HCT116 (cell line): ENCODE results near the gene WSCD2. TPM values are rescaled to one million over a fixed set of nuclear protein-coding genes. Genes with fewer than 3 reads are reported as not detected.

Experiments used
- ATAC-seq: fragments of 200-7000 bp; cut with Tn5 transposase; 2 replicates; pipeline ENCODE4 v1.9.1; 2020; ENCODE audit warnings: mild to moderate bottlenecking, moderate library complexity
- BruUV-seq: library from RNA; stranded (reverse); fragments of 400-500 nt; replicated peaks from 2 replicates; lab custom pipeline; 2021; lab: Mats Ljungman, UMichigan
- CTCF ChIA-PET: fragments of 300-600 bp; sonication (Branson Sonifier 250); formaldehyde crosslinking; loops from one replicate; lab custom pipeline; 2021; ENCODE audit warnings: antibody characterized with exemption; lab: Charles Lee
- POLR2A ChIA-PET: fragments of 300-600, 350-600 bp; sonication (Branson Sonifier 250); formaldehyde crosslinking; loops from one replicate; lab custom pipeline; 2021; ENCODE audit warnings: antibody characterized with exemption; lab: Charles Lee
- RAD21 ChIA-PET, 2 experiments: fragments of 300-600 bp; sonication (Branson Sonifier 250); formaldehyde crosslinking; loops; one replicate each; lab custom pipeline; 2023; ENCODE audit warnings: low total read pairs in 2 of 2; ENCODE audit not compliant: uncharacterized antibody in 2 of 2, unreplicated experiment in 2 of 2, low non-redundant PET in 1 of 2; lab: Charles Lee
- DNase-seq: peaks from one replicate; pipeline ENCODE4 v3.0.0-alpha.2; 2010; ENCODE audit warnings: low read depth, low spot score
- H2AFZ ChIP-seq: fragments of 200-600 bp; shearing (Covaris generic), sonication (generic); 2 replicates; pipeline ENCODE4 v1.6.1; 2017; ENCODE audit warnings: low read depth, mixed run types, mixed read lengths, antibody characterized with exemption, low read length; ENCODE audit not compliant: poor library complexity, severe bottlenecking
- H3K27ac ChIP-seq: 2 replicates; pipeline ENCODE4 v1.5.1; 2012; ENCODE audit warnings: low read depth, low read length
- H3K27me3 ChIP-seq: fragments of 200-600 bp; sonication (generic); 2 replicates; pipeline ENCODE4 v1.6.1; 2016; ENCODE audit warnings: mixed run types, low read length, mixed read lengths; ENCODE audit not compliant: insufficient read depth
- H3K36me3 ChIP-seq, 2 experiments: fragments of 200-500 bp in 1 of 2; fragments of 200-600 bp in 1 of 2; sonication (Bioruptor generic) in 1 of 2; sonication (generic) in 1 of 2; 2 replicates each; pipeline versions ENCODE4 v1.5.1 to v1.6.1; 2014 to 2016; ENCODE audit warnings: low read length in 2 of 2, inconsistent platforms in 1 of 2, mixed read lengths in 1 of 2, mixed run types in 1 of 2; ENCODE audit not compliant: insufficient read depth in 2 of 2, control insufficient read depth in 1 of 2
- H3K4me1 ChIP-seq, 2 experiments: fragments of 200-600 bp in 1 of 2; sonication (generic) in 1 of 2; 2 replicates each; pipeline versions ENCODE4 v1.5.1 to v1.6.1; 2012 to 2017; ENCODE audit warnings: low read length in 2 of 2, inconsistent platforms in 1 of 2, mild to moderate bottlenecking in 1 of 2, mixed read lengths in 1 of 2, mixed run types in 1 of 2, moderate library complexity in 1 of 2; ENCODE audit not compliant: insufficient read depth in 2 of 2, control insufficient read depth in 1 of 2
- H3K4me2 ChIP-seq: fragments of 200-600 bp; sonication (generic); 2 replicates; pipeline ENCODE4 v1.6.1; 2017; ENCODE audit warnings: mixed run types, low read length, mixed read lengths
- H3K4me3 ChIP-seq, 2 experiments: fragments of 200-600 bp in 1 of 2; sonication (generic) in 1 of 2; replicated peaks in 1 of 2; 2 replicates each; pipeline ENCODE4 v1.5.1; 2011 to 2016; ENCODE audit warnings: low read length in 2 of 2, control low read depth in 1 of 2, low read depth in 1 of 2, mild to moderate bottlenecking in 1 of 2, mixed read lengths in 1 of 2, mixed run types in 1 of 2
- H3K79me2 ChIP-seq: fragments of 200-600 bp; sonication (generic); 2 replicates; pipeline ENCODE4 v1.6.1; 2017; ENCODE audit warnings: mild to moderate bottlenecking, mixed run types, low read length, moderate library complexity, mixed read lengths; ENCODE audit not compliant: insufficient read depth
- H3K9ac ChIP-seq: fragments of 200-600 bp; sonication (generic); 2 replicates; pipeline ENCODE4 v1.6.1; 2016; ENCODE audit warnings: low read length, mixed read lengths
- H3K9me2 ChIP-seq: fragments of 200-600 bp; sonication (generic), shearing (Covaris generic); 2 replicates; pipeline ENCODE4 v1.6.1; 2017; ENCODE audit warnings: mixed run types, mild to moderate bottlenecking, moderate library complexity; ENCODE audit not compliant: insufficient read depth
- H3K9me3 ChIP-seq, 2 experiments: fragments of 200-500 bp in 1 of 2; fragments of 200-600 bp in 1 of 2; sonication (Bioruptor generic) in 1 of 2; sonication (generic) in 1 of 2; 2 replicates each; pipeline ENCODE4 v1.6.1; 2014 to 2017; ENCODE audit warnings: low read length in 2 of 2, mixed read lengths in 2 of 2, inconsistent platforms in 1 of 2, low read depth in 1 of 2, mild to moderate bottlenecking in 1 of 2, mixed run types in 1 of 2, moderate library complexity in 1 of 2; ENCODE audit not compliant: control insufficient read depth in 1 of 2, insufficient read depth in 1 of 2
- H4K20me1 ChIP-seq: fragments of 200-600 bp; sonication (generic), shearing (Covaris generic); 2 replicates; pipeline ENCODE4 v1.6.1; 2017; ENCODE audit warnings: mixed run types, mild to moderate bottlenecking, moderate library complexity; ENCODE audit not compliant: insufficient read depth
- EGR1 ChIP-seq: IDR thresholded peaks from 2 replicates; pipeline ENCODE4 v1.6.1; 2012; ENCODE audit warnings: low read depth
- ELF1 ChIP-seq: IDR thresholded peaks from 2 replicates; pipeline ENCODE4 v1.6.1; 2012; ENCODE audit warnings: low read depth, borderline replicate concordance
- EZH2 ChIP-seq: fragments of 200-600 bp; sonication (generic); IDR thresholded peaks from 2 replicates; pipeline ENCODE4 v1.6.1; 2017; ENCODE audit warnings: antibody characterized with exemption, mixed run types
- EZH2phosphoT487 ChIP-seq: fragments of 200-600 bp; IDR thresholded peaks from 2 replicates; pipeline ENCODE4 v1.6.1; 2018; ENCODE audit warnings: antibody characterized with exemption, borderline replicate concordance
- POLR2A ChIP-seq: IDR thresholded peaks from 2 replicates; pipeline ENCODE4 v1.7.0; 2011; ENCODE audit warnings: borderline replicate concordance; ENCODE audit not compliant: insufficient read depth, insufficient read length; ENCODE audit errors: extremely low read depth
- POLR2AphosphoS5 ChIP-seq: IDR thresholded peaks from 2 replicates; pipeline ENCODE4 v1.6.1; 2011; ENCODE audit warnings: mild to moderate bottlenecking, low read depth, low read length, moderate library complexity
- SIN3A ChIP-seq: IDR thresholded peaks from 2 replicates; pipeline ENCODE4 v1.6.1; 2012; ENCODE audit warnings: low read depth
- SRF ChIP-seq: IDR thresholded peaks from 2 replicates; pipeline ENCODE4 v1.6.1; 2012; ENCODE audit warnings: low read depth
- YY1 ChIP-seq: IDR thresholded peaks from 2 replicates; pipeline ENCODE4 v1.6.1; 2011; ENCODE audit warnings: low read length, low read depth, moderate library complexity, mild to moderate bottlenecking; ENCODE audit not compliant: insufficient replicate concordance; ENCODE audit errors: extremely low read depth
- ZFX ChIP-seq: fragments of 450-650 bp; IDR thresholded peaks from 2 replicates; pipeline ENCODE4 v1.6.1; 2017
- intact Hi-C: fragments of 100-400 bp; cut with micrococcal nuclease; formaldehyde crosslinking; loops from 2 replicates; pipeline ENCODE4 v1.10.0; 2022
- total RNA-seq: library from RNA; stranded (reverse); gene quantifications from one replicate; pipeline ENCODE4 v1.2.1, GENCODE V29; 2021; ENCODE audit not compliant: unreplicated experiment
- TF ChIP-seq, protein P1 (sequence below): IDR thresholded peaks from 2 replicates; pipeline ENCODE4 v1.6.1; 2012
- TF ChIP-seq, protein P2 (sequence below): IDR thresholded peaks from 2 replicates; pipeline ENCODE4 v1.6.1; 2012; ENCODE audit warnings: low read depth

Gene WSCD2
- total RNA-seq, 1 experiment from 2014 or later: 0.05 TPM

DNA sequence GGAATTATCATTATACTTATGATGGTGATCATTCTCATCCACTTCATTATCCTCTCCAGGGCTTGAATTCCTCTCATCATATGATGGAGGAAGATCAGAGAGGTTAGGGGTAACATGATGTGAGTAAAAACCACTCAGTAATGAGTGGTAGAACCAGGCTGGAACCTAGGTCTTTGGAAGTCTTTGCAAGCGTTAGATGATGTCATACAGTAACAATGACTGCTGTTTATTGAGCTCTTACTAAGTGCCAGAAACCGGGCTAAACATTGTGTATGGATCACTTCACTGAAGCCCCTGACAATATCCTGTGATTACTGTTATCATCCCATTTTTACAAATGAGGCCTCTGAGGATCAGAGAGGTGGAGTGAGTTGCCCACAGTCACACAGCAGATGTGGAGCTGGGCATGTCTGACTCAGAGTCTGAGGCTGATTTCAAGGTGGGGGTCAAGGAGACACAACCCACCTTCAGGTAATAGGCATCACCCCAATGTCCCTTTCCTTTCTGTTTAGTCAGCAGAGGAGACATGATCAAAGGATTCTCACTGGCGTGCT, 19.5 kb downstream of the WSCD2 start:
- ChIA-PET RAD21 (no interaction called here), CTCF (no interaction called here), POLR2A (no interaction called here)
- DNase-seq: no peak
- no peak overlapping the region for H3K4me3 ChIP-seq
- H3K79me2 ChIP-seq: no peaks in the 10 kb centered on the region
- BruUV-seq: no TSS peak
- H3K4me1 ChIP-seq: no peaks in the 10 kb centered on the region
- TF ChIP-seq ELF1 (no peak), YY1 (no peak), EGR1 (no peak), EZH2phosphoT487 (no peak), SRF (no peak), POLR2A (no peak), ZFX (no peak), EZH2 (no peak), SIN3A (no peak), POLR2AphosphoS5 (no peak)
- TF ChIP-seq, protein P1, sequence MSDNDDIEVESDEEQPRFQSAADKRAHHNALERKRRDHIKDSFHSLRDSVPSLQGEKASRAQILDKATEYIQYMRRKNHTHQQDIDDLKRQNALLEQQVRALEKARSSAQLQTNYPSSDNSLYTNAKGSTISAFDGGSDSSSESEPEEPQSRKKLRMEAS: no peak
- TF ChIP-seq, protein P2, sequence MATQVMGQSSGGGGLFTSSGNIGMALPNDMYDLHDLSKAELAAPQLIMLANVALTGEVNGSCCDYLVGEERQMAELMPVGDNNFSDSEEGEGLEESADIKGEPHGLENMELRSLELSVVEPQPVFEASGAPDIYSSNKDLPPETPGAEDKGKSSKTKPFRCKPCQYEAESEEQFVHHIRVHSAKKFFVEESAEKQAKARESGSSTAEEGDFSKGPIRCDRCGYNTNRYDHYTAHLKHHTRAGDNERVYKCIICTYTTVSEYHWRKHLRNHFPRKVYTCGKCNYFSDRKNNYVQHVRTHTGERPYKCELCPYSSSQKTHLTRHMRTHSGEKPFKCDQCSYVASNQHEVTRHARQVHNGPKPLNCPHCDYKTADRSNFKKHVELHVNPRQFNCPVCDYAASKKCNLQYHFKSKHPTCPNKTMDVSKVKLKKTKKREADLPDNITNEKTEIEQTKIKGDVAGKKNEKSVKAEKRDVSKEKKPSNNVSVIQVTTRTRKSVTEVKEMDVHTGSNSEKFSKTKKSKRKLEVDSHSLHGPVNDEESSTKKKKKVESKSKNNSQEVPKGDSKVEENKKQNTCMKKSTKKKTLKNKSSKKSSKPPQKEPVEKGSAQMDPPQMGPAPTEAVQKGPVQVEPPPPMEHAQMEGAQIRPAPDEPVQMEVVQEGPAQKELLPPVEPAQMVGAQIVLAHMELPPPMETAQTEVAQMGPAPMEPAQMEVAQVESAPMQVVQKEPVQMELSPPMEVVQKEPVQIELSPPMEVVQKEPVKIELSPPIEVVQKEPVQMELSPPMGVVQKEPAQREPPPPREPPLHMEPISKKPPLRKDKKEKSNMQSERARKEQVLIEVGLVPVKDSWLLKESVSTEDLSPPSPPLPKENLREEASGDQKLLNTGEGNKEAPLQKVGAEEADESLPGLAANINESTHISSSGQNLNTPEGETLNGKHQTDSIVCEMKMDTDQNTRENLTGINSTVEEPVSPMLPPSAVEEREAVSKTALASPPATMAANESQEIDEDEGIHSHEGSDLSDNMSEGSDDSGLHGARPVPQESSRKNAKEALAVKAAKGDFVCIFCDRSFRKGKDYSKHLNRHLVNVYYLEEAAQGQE: no peak
- no peaks in the 10 kb centered on the region for H3K9me2 ChIP-seq
- no peaks in the 10 kb centered on the region for H3K9me3 ChIP-seq
- no peak overlapping the region for H3K9ac ChIP-seq
- intact Hi-C loops: no loop called here
- no peak overlapping the region for H3K4me2 ChIP-seq
- ATAC-seq: no peak
- H4K20me1 ChIP-seq: no peaks in the 10 kb centered on the region
- no peak overlapping the region for H2AFZ ChIP-seq
- H3K27me3 ChIP-seq: peaks cover 70% of the 10 kb centered on the region
- H3K27ac ChIP-seq: no peak overlapping the region
- no peaks in the 10 kb centered on the region for H3K36me3 ChIP-seq
